GM18909 (cell line): Measurements from ENCODE around the gene CCDC183.
A peak's percentile ranks its signal among the peaks of the same experiment; 100 is the strongest.

ENCODE experiments used
- ATAC-seq: cut with Tn5 transposase; IDR thresholded peaks from one replicate; pipeline ENCODE4 v1.9.1; 2021; ENCODE audit warnings: mild to moderate bottlenecking; ENCODE audit not compliant: unreplicated experiment, poor library complexity

CCDC183 gene

GRCh38 chr9:136846376-136847087 is 50.4 kb downstream of the CCDC183 start:
- no peak for ATAC-seq

GRCh38 chr9:136847088-136847825 is 51.1 kb downstream of the CCDC183 start:
- no peak for ATAC-seq

DNA sequence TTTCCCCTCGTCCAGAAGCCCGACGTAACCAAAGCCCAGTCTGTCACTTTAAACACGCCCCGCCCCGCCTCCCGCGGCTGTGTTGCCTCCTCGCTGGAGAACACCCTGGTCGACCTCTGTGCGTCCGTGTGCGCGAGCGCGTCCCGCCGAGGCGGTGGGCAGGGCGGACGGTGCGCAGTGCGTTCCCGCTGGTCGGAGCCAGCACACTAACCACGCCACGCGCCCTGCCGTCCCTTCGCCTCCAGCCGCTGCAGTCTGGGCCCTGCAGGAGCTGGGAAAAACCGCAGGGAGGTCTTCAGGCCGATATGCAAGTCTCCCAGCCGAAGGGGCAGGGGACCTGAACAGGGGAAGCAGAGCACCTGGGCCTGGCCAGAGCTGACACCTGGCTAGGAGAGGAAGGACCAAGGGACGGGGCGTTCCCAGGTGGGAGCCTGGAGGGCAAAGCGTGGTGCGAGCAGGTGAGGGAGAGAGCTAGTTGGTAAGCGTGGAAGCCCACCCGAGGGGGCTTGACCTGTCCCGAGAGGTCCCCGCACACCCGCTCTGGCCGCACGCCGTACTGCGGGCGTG is 51.8 kb downstream of the CCDC183 start:
- ATAC-seq, result no peak

- no peak for ATAC-seq
These were observed 52.4 kb downstream of the CCDC183 start for GRCh38 chr9:136848393-136849037.

GRCh38 chr9:136849038-136849959 is 53.2 kb downstream of the CCDC183 start, which contains the start of gene PHPT1:
PHPT1 (plus strand) TSS chr9:136849409; CDS start chr9:136849431, 22 bp downstream.
- ATAC-seq, result peak; percentile 79

DNA sequence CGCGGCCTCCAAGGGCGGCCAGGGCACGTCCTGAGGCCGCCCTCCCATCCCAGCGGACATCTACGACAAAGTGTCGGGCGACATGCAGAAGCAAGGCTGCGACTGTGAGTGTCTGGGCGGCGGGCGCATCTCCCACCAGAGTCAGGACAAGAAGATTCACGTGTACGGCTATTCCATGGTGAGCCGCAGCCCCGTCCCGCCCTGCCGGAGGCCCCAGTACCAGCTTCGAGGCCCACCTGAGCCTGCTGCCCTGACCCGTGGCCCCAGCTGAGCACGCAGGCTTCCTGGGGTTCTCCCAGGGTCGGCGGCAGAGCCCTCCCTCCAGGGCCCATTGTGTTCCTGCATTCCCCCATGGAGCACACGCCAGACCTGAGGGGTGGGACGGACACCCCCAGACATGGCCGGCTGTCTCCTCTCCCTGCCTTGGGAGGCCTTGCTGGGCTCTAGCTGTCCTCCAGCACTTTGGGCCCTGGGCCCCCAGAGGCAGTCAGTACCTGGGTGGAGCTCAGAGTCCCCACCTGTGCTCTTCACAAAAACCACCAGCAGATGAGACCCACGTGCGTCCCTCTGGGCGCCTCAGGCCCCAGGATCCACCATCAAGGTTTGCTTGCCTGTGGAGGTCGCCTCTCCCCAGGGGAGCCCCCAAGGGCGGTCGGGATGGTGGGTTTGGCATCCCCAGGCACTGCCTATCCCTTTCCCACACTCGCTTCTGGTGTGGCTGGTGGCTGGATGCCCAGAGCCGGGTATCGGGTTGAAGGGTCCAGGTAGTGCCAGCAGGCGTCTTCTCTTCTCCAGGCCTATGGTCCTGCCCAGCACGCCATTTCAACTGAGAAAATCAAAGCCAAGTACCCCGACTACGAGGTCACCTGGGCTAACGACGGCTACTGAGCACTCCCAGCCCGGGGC is 54.1 kb downstream of the CCDC183 start:
- ATAC-seq, result no peak

DNA sequence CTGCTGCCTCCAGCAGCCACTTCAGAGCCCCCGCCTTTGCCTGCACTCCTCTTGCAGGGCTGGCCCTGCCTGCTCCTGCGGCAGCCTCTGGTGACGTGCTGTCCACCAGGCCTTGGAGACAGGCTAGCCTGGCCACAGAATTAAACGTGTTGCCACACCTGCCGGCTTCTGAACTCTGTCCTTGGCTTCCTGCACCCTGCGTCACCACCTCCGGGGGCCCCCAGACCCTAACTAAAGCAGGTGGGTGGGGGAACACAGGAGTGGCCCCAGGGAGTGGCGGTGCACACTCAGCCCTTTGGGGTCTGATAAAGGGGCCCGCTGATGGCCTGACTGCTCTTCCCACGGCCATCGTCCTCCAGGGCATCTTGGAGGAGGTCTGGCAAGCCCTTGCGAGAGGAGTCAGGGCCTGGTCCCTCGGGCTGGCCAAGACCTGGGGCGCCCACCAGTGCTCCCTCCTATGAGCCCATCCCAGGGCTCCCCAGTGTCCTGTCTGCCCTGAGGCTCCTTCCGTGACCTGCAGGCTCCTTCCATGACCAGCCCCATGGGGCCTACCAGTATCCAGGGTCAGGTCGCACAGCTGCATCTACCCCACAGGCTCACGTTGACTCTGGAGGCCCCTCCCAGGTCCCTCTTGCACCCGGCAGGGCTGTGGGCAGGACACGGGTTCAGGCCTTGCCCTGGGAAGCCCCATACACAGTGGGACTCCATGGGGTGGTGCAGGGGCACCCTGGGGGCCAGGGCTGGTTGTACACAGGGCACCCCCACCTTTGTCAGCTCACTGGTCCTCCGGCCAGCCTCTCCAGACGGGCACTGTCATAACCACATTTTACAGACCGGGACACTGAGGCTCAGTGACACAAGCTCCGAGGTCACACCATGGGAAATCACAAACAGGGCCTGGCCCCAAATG is 55.0 kb downstream of the CCDC183 start:
- no peak for ATAC-seq

DNA sequence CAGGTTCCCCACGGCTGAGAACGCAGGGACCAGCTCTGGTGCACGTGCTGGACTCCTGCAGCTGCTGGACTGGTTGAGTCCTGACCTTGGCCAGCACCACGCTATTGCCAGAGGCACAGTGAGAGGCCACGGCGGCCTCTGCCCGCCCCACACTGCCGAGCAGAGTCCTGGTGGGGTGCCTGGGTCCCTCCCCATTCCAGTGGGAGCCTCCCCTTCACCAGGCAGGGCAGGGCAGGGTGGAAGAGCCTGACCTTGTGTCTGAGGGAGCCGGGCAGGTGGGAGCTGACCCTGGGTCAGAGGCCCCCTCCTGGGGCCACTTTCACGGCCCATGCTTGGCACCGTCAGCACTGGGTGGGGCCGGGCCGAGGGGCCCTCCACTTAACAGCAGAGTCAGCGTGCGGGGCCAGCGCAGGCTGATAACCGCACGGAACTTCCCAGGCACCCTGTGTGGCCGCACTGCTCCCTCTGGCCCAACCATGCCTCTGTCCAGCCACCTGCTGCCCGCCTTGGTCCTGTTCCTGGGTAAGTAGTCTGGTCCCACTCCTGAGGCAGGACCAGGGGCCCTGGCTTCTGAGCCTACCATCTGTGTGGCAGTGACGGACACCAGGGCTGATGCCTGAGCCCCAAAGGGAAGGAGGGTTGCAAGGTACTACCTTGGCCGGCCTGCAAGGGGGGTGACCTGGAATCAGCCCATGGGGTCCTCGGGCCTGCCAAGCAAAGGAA is 56.0 kb downstream of the CCDC183 start, which contains the start of gene MAMDC4:
MAMDC4 (plus strand) TSS at position 406 of the 723 bp plus-strand sequence; CDS start at position 477, 71 bp downstream.
- no peak for ATAC-seq

GRCh38 chr9:136852664-136853595 is 56.8 kb downstream of the CCDC183 start:
- ATAC-seq, result no peak

GRCh38 chr9:136853596-136854112 is 57.5 kb downstream of the CCDC183 start:
- ATAC-seq, result no peak

DNA sequence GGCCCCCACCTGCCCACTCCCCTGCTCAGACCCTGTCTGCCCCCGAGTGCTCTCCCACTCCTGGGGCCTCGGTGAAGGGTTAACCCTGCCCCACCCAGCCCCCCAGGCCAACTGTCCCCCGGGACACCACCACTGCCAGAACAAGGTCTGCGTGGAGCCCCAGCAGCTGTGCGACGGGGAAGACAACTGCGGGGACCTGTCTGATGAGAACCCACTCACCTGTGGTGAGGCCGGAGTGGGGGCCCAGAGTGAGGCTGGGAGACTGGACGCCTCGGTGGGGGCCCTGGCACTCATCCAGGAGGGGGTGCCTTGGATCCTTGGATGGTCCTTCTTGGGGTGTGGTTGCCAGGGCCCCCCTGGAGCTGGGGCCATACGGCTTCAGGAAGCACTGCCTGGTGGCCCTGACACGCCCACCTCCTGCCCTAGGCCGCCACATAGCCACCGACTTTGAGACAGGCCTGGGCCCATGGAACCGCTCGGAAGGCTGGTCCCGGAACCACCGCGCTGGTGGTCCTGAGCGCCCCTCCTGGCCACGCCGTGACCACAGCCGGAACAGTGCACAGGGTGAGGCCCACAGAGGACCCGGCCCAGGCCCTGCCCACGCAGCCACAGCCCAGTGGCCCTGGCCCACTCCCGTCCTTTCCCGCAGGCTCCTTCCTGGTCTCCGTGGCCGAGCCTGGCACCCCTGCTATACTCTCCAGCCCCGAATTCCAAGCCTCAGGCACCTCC is 58.1 kb downstream of the CCDC183 start:
- ATAC-seq, result no peak

DNA sequence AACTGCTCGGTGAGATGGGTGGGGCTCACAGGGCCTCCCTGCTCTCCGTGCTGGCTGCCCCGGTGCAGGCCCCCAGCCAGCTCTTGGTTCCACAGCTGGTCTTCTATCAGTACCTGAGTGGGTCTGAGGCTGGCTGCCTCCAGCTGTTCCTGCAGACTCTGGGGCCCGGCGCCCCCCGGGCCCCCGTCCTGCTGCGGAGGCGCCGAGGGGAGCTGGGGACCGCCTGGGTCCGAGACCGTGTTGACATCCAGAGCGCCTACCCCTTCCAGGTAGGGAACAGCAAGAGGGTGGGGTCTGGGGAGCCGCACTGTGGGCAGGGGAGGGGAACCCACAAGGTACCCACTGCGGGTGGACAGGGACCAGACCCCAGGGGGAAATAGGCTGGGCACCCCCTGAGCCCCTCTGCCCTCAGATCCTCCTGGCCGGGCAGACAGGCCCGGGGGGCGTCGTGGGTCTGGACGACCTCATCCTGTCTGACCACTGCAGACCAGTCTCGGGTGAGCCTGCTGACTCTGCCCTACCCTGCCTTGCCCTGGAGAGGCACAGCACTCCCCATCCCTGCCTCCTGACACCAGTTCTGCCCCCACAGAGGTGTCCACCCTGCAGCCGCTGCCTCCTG is 58.8 kb downstream of the CCDC183 start:
- no peak for ATAC-seq

DNA sequence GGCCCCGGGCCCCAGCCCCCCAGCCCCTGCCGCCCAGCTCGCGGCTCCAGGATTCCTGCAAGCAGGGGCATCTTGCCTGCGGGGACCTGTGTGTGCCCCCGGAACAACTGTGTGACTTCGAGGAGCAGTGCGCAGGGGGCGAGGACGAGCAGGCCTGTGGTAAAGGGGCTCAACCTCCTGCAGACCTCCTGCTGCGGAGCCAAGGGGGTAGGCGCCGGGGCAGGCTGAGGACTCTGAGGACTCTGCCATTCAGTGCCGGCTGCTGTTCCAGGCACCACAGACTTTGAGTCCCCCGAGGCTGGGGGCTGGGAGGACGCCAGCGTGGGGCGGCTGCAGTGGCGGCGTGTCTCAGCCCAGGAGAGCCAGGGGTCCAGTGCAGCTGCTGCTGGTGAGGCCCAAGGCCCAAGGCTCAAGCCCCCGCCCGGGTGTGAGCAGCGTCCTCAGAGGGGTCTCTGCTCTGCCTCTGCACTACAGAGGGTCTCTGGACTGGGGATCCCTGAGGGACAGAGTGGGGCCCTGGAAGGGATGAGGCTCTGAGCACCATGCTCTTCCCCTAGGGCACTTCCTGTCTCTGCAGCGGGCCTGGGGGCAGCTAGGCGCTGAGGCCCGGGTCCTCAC is 59.4 kb downstream of the CCDC183 start:
- ATAC-seq, result no peak

DNA sequence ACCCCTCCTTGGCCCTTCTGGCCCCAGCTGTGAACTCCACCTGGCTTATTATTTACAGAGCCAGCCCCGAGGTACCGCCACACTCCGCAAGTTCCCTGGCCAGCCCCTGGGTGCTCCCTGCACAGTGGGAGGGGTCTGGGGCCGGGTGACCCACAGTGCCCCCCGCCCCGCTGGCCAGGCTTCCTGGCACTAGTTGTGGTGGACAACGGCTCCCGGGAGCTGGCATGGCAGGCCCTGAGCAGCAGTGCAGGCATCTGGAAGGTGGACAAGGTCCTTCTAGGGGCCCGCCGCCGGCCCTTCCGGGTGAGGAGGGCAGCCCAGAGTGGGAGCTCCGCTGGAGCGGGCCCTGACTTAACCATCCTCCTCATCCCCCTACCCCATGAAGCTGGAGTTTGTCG is 59.9 kb downstream of the CCDC183 start:
- no peak for ATAC-seq
